WTC11 (cell line): ENCODE results near the gene MALAT1. TPM values are rescaled to one million over a fixed set of nuclear protein-coding genes. Genes with fewer than 3 reads are reported as not detected.

Experiments
- ATAC-seq: fragments of 200-7000 bp; cut with Tn5 transposase; 2 replicates; pipeline ENCODE4 v1.10.0; 2021; ENCODE audit warnings: mild to moderate bottlenecking, moderate library complexity
- CTCF ChIA-PET: fragments of 300-600 bp; sonication (Branson Sonifier 250); formaldehyde crosslinking; loops from one replicate; lab custom pipeline; 2021; ENCODE audit warnings: antibody characterized with exemption; lab: Charles Lee
- POLR2A ChIA-PET: fragments of 350-600 bp; sonication (Branson Sonifier 250); formaldehyde crosslinking; loops from one replicate; lab custom pipeline; 2021; ENCODE audit warnings: antibody characterized with exemption; lab: Charles Lee
- DNase-seq: peaks from one replicate; pipeline ENCODE4 v3.0.0; 2021; ENCODE audit warnings: low spot score
- H3K27ac Mint-ChIP-seq: 2 replicates; pipeline ENCODE4 v1.8.0; 2021; ENCODE audit warnings: mixed read lengths
- H3K27me3 Mint-ChIP-seq: 2 replicates; pipeline ENCODE4 v1.8.0; 2021; ENCODE audit warnings: low read depth, mild to moderate bottlenecking, moderate library complexity, mixed read lengths
- H3K36me3 Mint-ChIP-seq: 2 replicates; pipeline ENCODE4 v1.8.0; 2021; ENCODE audit warnings: mixed read lengths
- H3K4me1 Mint-ChIP-seq: 2 replicates; pipeline ENCODE4 v1.8.0; 2022; ENCODE audit warnings: mixed read lengths
- H3K4me3 Mint-ChIP-seq: 2 replicates; pipeline ENCODE4 v1.8.0; 2021; ENCODE audit warnings: mild to moderate bottlenecking, moderate library complexity, mixed read lengths
- H3K9me3 Mint-ChIP-seq: 2 replicates; pipeline ENCODE4 v1.8.0; 2021; ENCODE audit warnings: mixed read lengths
- CREB1 ChIP-seq: sonication (generic); formaldehyde crosslinking; IDR thresholded peaks from 2 replicates; pipeline ENCODE4 v1.8.0; 2023; ENCODE audit warnings: mild to moderate bottlenecking, missing genetic modification reagents
- ELF4 ChIP-seq: sonication (generic); formaldehyde crosslinking; IDR thresholded peaks from 2 replicates; pipeline ENCODE4 v1.8.1; 2022; ENCODE audit warnings: low read depth, mild to moderate bottlenecking, moderate library complexity, missing genetic modification reagents
- EMX1 ChIP-seq: fragments of 250-450 bp; sonication (Bioruptor Pico); IDR thresholded peaks from 2 replicates; pipeline ENCODE4 v1.8.0; 2021; ENCODE audit warnings: mild to moderate bottlenecking
- ERG ChIP-seq: fragments of 250-450 bp; sonication (Bioruptor Pico); IDR thresholded peaks from 2 replicates; pipeline ENCODE4 v1.8.0; 2021; ENCODE audit warnings: mild to moderate bottlenecking
- GABPB1 ChIP-seq: sonication (generic); formaldehyde crosslinking; IDR thresholded peaks from 2 replicates; pipeline ENCODE4 v1.8.1; 2023; ENCODE audit warnings: mild to moderate bottlenecking, missing genetic modification reagents
- GTF2I ChIP-seq: fragments of 250-450 bp; sonication (Bioruptor Pico); conservative IDR thresholded peaks from 2 replicates; pipeline ENCODE4 v1.4.0; 2021; ENCODE audit warnings: mild to moderate bottlenecking
- HMGA2 ChIP-seq: fragments of 250-450 bp; sonication (Bioruptor Pico); IDR thresholded peaks from 2 replicates; pipeline ENCODE4 v1.4.0; 2021; ENCODE audit warnings: mild to moderate bottlenecking, moderate library complexity
- PRRX2 ChIP-seq: fragments of 250-450 bp; sonication (Bioruptor Pico); IDR thresholded peaks from 2 replicates; pipeline ENCODE4 v1.8.0; 2021; ENCODE audit warnings: mild to moderate bottlenecking
- RORB ChIP-seq: fragments of 250-450 bp; sonication (Bioruptor Pico); IDR thresholded peaks from 2 replicates; pipeline ENCODE4 v1.9.0; 2021; ENCODE audit warnings: mild to moderate bottlenecking
- SMAD4 ChIP-seq: sonication (generic); formaldehyde crosslinking; IDR thresholded peaks from 2 replicates; pipeline ENCODE4 v1.8.0; 2022; ENCODE audit warnings: mild to moderate bottlenecking, missing genetic modification reagents
- TCF7 ChIP-seq: sonication (generic); formaldehyde crosslinking; IDR thresholded peaks from 2 replicates; pipeline ENCODE4 v1.8.0; 2022; ENCODE audit warnings: mild to moderate bottlenecking, low read depth, missing genetic modification reagents, moderate library complexity
- ZMAT4 ChIP-seq: fragments of 250-450 bp; sonication (Bioruptor Pico); IDR thresholded peaks from 2 replicates; pipeline ENCODE4 v1.9.0; 2021; ENCODE audit warnings: mild to moderate bottlenecking
- ZNF121 ChIP-seq: sonication (generic); formaldehyde crosslinking; IDR thresholded peaks from 2 replicates; pipeline ENCODE4 v1.8.0; 2023; ENCODE audit warnings: missing genetic modification reagents
- ZNF138 ChIP-seq: sonication (generic); formaldehyde crosslinking; conservative IDR thresholded peaks from 2 replicates; pipeline ENCODE4 v1.8.1; 2022; ENCODE audit warnings: mild to moderate bottlenecking, moderate library complexity, missing genetic modification reagents
- ZNF416 ChIP-seq: fragments of 250-450 bp; sonication (Bioruptor Pico); IDR thresholded peaks from 2 replicates; pipeline ENCODE4 v1.9.0; 2021; ENCODE audit warnings: mild to moderate bottlenecking, inconsistent platforms
- ZNF425 ChIP-seq: fragments of 250-450 bp; sonication (Bioruptor Pico); conservative IDR thresholded peaks from 2 replicates; pipeline ENCODE4 v1.9.0; 2021; ENCODE audit warnings: mild to moderate bottlenecking
- ZNF671 ChIP-seq: fragments of 250-450 bp; sonication (Bioruptor Pico); IDR thresholded peaks from 2 replicates; pipeline ENCODE4 v1.8.0; 2021; ENCODE audit warnings: mild to moderate bottlenecking
- total RNA-seq: library from RNA; stranded (reverse); gene quantifications from 3 replicates; pipeline ENCODE4 v1.2.3, GENCODE V29; 2021
- TF ChIP-seq, protein P1 (sequence below): sonication (generic); formaldehyde crosslinking; IDR thresholded peaks from 2 replicates; pipeline ENCODE4 v1.8.0; 2023; ENCODE audit warnings: mild to moderate bottlenecking, missing genetic modification reagents
- TF ChIP-seq, protein P2 (sequence below): sonication (generic); formaldehyde crosslinking; IDR thresholded peaks from 2 replicates; pipeline ENCODE4 v1.8.0; 2022; ENCODE audit warnings: mild to moderate bottlenecking, missing genetic modification reagents
- TF ChIP-seq, protein P3 (sequence below): fragments of 250-450 bp; sonication (Bioruptor Pico); IDR thresholded peaks from 2 replicates; pipeline ENCODE4 v1.9.0; 2021; ENCODE audit warnings: moderate library complexity, mild to moderate bottlenecking, inconsistent platforms, borderline replicate concordance
- TF ChIP-seq, protein P4 (sequence below): fragments of 250-450 bp; sonication (Bioruptor Pico); IDR thresholded peaks from 2 replicates; pipeline ENCODE4 v1.9.0; 2021; ENCODE audit warnings: mild to moderate bottlenecking

The MALAT1 gene
- total RNA-seq, 1 experiment from 2014 or later: 1,830 TPM

DNA sequence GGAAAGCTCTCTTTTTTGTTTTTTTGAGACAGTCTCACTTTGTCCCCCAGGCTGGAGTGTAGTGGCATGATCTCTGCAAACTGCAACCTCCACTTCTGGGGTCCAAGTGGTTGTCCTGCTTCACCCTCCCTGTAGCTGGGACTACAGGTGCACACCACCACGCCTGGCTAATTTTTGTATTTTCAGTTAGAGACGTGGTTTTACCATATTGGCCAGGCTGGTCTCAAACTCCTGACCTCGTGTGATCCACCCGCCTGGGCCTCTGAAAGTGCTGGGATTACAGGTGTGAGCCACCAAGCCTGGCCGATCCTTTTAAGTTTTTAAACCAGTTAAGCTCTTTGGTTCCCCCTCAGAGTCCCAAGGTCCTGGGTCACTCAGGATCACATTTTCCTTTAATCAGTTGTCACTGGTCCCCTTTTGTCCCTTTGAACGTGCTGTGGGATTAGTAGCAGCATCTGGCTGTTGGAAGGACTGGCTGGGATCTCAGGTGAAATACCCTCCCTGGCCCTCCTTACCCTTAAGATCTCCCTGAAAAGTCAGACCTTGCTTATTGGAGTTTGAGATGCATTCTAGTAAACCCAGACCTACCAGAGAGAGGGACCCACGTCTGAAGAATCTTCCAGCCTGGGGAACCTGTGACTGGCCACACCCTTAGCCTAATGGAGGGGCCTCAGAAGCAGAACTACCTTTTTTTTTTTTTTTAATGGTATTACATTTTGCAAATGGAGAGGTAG lies 8.1 kb downstream of the MALAT1 start:
- Mint-ChIP-seq H3K4me1 (peaks cover 55% of the 10 kb centered on the region), H3K4me3 (no peak overlapping the region), H3K27ac (peak overlapping the region; percentile 92), H3K36me3 (no peaks in the 10 kb centered on the region; the same call in 1 of the 2 replicates), H3K27me3 (no peaks in the 10 kb centered on the region), H3K9me3 (no peaks in the 10 kb centered on the region)
- POLR2A ChIA-PET: interaction anchor here (0.8 to 7.8 kb wide), 14 partner anchors 8 to 445 kb away, joined by 3 to 194 read pairs (median 4); partner anchors contain the start of genes MALAT1, NEAT1 and TIGD3
- no peak for DNase-seq
- ATAC-seq: peak; percentile 49
- CTCF ChIA-PET: interaction anchor here (0.8 to 8.3 kb wide), 17 partner anchors 19 to 232 kb away, joined by 3 to 84 read pairs (median 8); partner anchors contain the start of genes CDC42EP2, DPF2 and ZNRD2
- TF ChIP-seq ZNF425 (CRISPR knock-in tag): peak; percentile 93
- TF ChIP-seq, protein P1, sequence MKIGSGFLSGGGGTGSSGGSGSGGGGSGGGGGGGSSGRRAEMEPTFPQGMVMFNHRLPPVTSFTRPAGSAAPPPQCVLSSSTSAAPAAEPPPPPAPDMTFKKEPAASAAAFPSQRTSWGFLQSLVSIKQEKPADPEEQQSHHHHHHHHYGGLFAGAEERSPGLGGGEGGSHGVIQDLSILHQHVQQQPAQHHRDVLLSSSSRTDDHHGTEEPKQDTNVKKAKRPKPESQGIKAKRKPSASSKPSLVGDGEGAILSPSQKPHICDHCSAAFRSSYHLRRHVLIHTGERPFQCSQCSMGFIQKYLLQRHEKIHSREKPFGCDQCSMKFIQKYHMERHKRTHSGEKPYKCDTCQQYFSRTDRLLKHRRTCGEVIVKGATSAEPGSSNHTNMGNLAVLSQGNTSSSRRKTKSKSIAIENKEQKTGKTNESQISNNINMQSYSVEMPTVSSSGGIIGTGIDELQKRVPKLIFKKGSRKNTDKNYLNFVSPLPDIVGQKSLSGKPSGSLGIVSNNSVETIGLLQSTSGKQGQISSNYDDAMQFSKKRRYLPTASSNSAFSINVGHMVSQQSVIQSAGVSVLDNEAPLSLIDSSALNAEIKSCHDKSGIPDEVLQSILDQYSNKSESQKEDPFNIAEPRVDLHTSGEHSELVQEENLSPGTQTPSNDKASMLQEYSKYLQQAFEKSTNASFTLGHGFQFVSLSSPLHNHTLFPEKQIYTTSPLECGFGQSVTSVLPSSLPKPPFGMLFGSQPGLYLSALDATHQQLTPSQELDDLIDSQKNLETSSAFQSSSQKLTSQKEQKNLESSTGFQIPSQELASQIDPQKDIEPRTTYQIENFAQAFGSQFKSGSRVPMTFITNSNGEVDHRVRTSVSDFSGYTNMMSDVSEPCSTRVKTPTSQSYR: no peak
- TF ChIP-seq ZNF138 (CRISPR knock-in tag): no peak
- TF ChIP-seq ZNF121 (CRISPR knock-in tag): peak; percentile 83
- peak; percentile 99 for TF ChIP-seq PRRX2 (CRISPR knock-in tag)
- TF ChIP-seq EMX1 (CRISPR knock-in tag): peak; percentile 99
- 0 out of 2 replicates have a peak, but pooled peaks have one; percentile 13 for TF ChIP-seq ELF4 (CRISPR knock-in tag)
- TF ChIP-seq, protein P2, sequence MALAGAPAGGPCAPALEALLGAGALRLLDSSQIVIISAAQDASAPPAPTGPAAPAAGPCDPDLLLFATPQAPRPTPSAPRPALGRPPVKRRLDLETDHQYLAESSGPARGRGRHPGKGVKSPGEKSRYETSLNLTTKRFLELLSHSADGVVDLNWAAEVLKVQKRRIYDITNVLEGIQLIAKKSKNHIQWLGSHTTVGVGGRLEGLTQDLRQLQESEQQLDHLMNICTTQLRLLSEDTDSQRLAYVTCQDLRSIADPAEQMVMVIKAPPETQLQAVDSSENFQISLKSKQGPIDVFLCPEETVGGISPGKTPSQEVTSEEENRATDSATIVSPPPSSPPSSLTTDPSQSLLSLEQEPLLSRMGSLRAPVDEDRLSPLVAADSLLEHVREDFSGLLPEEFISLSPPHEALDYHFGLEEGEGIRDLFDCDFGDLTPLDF (CRISPR knock-in tag): no peak; the same call in 1 of the 2 replicates
- TF ChIP-seq TCF7 (CRISPR knock-in tag): no peak
- TF ChIP-seq GABPB1 (CRISPR knock-in tag): peak; percentile 38; the same call in 1 of the 2 replicates
- TF ChIP-seq ERG (CRISPR knock-in tag): peak; percentile 98
- TF ChIP-seq, protein P3, sequence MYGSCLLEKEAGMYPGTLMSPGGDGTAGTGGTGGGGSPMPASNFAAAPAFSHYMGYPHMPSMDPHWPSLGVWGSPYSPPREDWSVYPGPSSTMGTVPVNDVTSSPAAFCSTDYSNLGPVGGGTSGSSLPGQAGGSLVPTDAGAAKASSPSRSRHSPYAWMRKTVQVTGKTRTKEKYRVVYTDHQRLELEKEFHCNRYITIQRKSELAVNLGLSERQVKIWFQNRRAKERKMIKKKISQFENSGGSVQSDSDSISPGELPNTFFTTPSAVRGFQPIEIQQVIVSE (CRISPR knock-in tag): peak; percentile 71
- TF ChIP-seq GTF2I (CRISPR knock-in tag): peak; percentile 63; the same call in 1 of the 2 replicates
- TF ChIP-seq, protein P4, sequence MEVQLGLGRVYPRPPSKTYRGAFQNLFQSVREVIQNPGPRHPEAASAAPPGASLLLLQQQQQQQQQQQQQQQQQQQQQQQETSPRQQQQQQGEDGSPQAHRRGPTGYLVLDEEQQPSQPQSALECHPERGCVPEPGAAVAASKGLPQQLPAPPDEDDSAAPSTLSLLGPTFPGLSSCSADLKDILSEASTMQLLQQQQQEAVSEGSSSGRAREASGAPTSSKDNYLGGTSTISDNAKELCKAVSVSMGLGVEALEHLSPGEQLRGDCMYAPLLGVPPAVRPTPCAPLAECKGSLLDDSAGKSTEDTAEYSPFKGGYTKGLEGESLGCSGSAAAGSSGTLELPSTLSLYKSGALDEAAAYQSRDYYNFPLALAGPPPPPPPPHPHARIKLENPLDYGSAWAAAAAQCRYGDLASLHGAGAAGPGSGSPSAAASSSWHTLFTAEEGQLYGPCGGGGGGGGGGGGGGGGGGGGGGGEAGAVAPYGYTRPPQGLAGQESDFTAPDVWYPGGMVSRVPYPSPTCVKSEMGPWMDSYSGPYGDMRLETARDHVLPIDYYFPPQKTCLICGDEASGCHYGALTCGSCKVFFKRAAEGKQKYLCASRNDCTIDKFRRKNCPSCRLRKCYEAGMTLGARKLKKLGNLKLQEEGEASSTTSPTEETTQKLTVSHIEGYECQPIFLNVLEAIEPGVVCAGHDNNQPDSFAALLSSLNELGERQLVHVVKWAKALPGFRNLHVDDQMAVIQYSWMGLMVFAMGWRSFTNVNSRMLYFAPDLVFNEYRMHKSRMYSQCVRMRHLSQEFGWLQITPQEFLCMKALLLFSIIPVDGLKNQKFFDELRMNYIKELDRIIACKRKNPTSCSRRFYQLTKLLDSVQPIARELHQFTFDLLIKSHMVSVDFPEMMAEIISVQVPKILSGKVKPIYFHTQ (CRISPR knock-in tag): peak; percentile 95
- TF ChIP-seq SMAD4: no peak
- peak; percentile 11; the same call in 1 of the 2 replicates for TF ChIP-seq HMGA2
- TF ChIP-seq ZMAT4 (CRISPR knock-in tag): peak; percentile 14; the same call in 1 of the 2 replicates
- TF ChIP-seq ZNF416 (CRISPR knock-in tag): peak; percentile 98
- TF ChIP-seq ZNF671 (CRISPR knock-in tag): peak; percentile 97
- peak; percentile 93 for TF ChIP-seq RORB (CRISPR knock-in tag)
- peak; percentile 41; the same call in 1 of the 2 replicates for TF ChIP-seq CREB1 (CRISPR knock-in tag)
